CD14-positive monocyte (primary cell): ENCODE data around the gene SPAG7. TPM values are rescaled to one million over a fixed set of nuclear protein-coding genes. Genes with fewer than 3 reads are reported as not detected.
"Not testable (repeated sequence)": the region's sequence is repeated elsewhere in the genome, so short reads cannot be mapped to it uniquely, and the experiment has no call there.

Experiments used
- DNase-seq, 3 donors: peaks; one replicate each; pipeline ENCODE4 v3.0.0-alpha.2; 2011 to 2022
- H2AFZ ChIP-seq: 2 replicates; pipeline ENCODE4 v1.6.0; 2012; ENCODE audit warnings: mild to moderate bottlenecking, low read depth, low read length, inconsistent platforms; ENCODE audit not compliant: insufficient read depth, poor library complexity, severe bottlenecking
- H3K27ac ChIP-seq, 2 donors: 1 replicate in 1 of 2; 2 replicates in 1 of 2; pipeline ENCODE4 v1.5.1; 2012 to 2013; ENCODE audit warnings: low read length in 2 of 2, control low read depth in 1 of 2, inconsistent platforms in 1 of 2, low read depth in 1 of 2, mild to moderate bottlenecking in 1 of 2
- H3K27me3 ChIP-seq, 2 donors: one replicate each; pipeline versions ENCODE4 v1.6.0 to v1.6.1; 2011 to 2013; ENCODE audit warnings: low read length in 2 of 2; ENCODE audit not compliant: control insufficient read depth in 2 of 2, insufficient read depth in 2 of 2
- H3K36me3 ChIP-seq, 2 donors: replicated peaks in 1 of 2; 1 replicate in 1 of 2; 2 replicates in 1 of 2; pipeline versions ENCODE4 v1.5.1 to v1.6.1; 2012 to 2013; ENCODE audit warnings: low read length in 2 of 2, control low read depth in 1 of 2, inconsistent platforms in 1 of 2, mild to moderate bottlenecking in 1 of 2; ENCODE audit not compliant: insufficient read depth in 2 of 2, control insufficient read depth in 1 of 2
- H3K4me1 ChIP-seq, 2 donors: 1 replicate in 1 of 2; 2 replicates in 1 of 2; pipeline versions ENCODE4 v1.5.1 to v1.6.1; 2012 to 2013; ENCODE audit warnings: low read length in 2 of 2, control low read depth in 1 of 2, inconsistent platforms in 1 of 2, mild to moderate bottlenecking in 1 of 2, moderate library complexity in 1 of 2; ENCODE audit not compliant: insufficient read depth in 2 of 2, control insufficient read depth in 1 of 2
- H3K4me2 ChIP-seq: replicated peaks from 2 replicates; pipeline ENCODE3; 2012; ENCODE audit warnings: low read length, moderate library complexity, mild to moderate bottlenecking; ENCODE audit not compliant: poor library complexity, severe bottlenecking; ENCODE audit errors: extremely low read depth
- H3K4me3 ChIP-seq, 3 experiments: fragments of 200-600 bp in 1 of 3; sonication (generic) in 1 of 3; replicated peaks in 1 of 3; 1 replicate in 2 of 3; 2 replicates in 1 of 3; pipeline ENCODE4 v1.5.1; 2011 to 2013; ENCODE audit warnings: low read length in 3 of 3, mild to moderate bottlenecking in 3 of 3, control low read depth in 2 of 3, low read depth in 2 of 3, inconsistent platforms in 1 of 3, moderate library complexity in 1 of 3
- H3K79me2 ChIP-seq: 2 replicates; pipeline ENCODE4 v1.6.0; 2012; ENCODE audit warnings: mild to moderate bottlenecking, control low read depth, inconsistent platforms, low read length, moderate library complexity; ENCODE audit not compliant: insufficient read depth
- H3K9ac ChIP-seq: 2 replicates; pipeline ENCODE4 v1.6.0; 2017; ENCODE audit warnings: low read length, mild to moderate bottlenecking; ENCODE audit not compliant: insufficient read depth, poor library complexity, severe bottlenecking
- H3K9me3 ChIP-seq, 2 donors: replicated peaks in 1 of 2; 1 replicate in 1 of 2; 2 replicates in 1 of 2; pipeline versions ENCODE4 v1.5.1 to v1.6.1; 2012 to 2013; ENCODE audit warnings: low read length in 2 of 2, control low read depth in 1 of 2; ENCODE audit not compliant: control insufficient read depth in 1 of 2, insufficient read depth in 1 of 2
- H4K20me1 ChIP-seq: 2 replicates; pipeline ENCODE4 v1.6.0; 2012; ENCODE audit warnings: mild to moderate bottlenecking, low read length, control low read depth, moderate library complexity; ENCODE audit not compliant: insufficient read depth
- H3K27ac Mint-ChIP-seq, 7 donors: one replicate each; pipeline ENCODE4 v1.8.0; 2020; ENCODE audit warnings: mild to moderate bottlenecking in 7 of 7, mixed read lengths in 7 of 7, moderate library complexity in 6 of 7, inconsistent platforms in 2 of 7
- H3K27me3 Mint-ChIP-seq, 3 donors: one replicate each; pipeline ENCODE4 v1.8.0; 2021 to 2022; ENCODE audit warnings: low read depth in 3 of 3, mild to moderate bottlenecking in 3 of 3, mixed read lengths in 3 of 3, moderate library complexity in 3 of 3, inconsistent platforms in 1 of 3
- H3K36me3 Mint-ChIP-seq, 2 donors: one replicate each; pipeline ENCODE4 v1.8.0; 2020; ENCODE audit warnings: mixed read lengths in 2 of 2, inconsistent platforms in 1 of 2, mild to moderate bottlenecking in 1 of 2
- H3K4me1 Mint-ChIP-seq: one replicate; pipeline ENCODE4 v1.8.0; 2020; ENCODE audit warnings: mild to moderate bottlenecking, mixed read lengths
- H3K4me3 Mint-ChIP-seq, 2 donors: one replicate each; pipeline ENCODE4 v1.8.0; 2020; ENCODE audit warnings: mild to moderate bottlenecking in 2 of 2, mixed read lengths in 2 of 2, moderate library complexity in 1 of 2
- H3K9me3 Mint-ChIP-seq, 7 donors: one replicate each; pipeline ENCODE4 v1.8.0; 2020 to 2022; ENCODE audit warnings: mixed read lengths in 7 of 7, mild to moderate bottlenecking in 6 of 7, moderate library complexity in 6 of 7, inconsistent platforms in 2 of 7
- CTCF ChIP-seq: fragments of 200-600 bp; IDR thresholded peaks from one replicate; pipeline ENCODE4 v1.8.0; 2022; ENCODE audit warnings: antibody characterized with exemption, mild to moderate bottlenecking
- WGBS: methylation state at CpG from one replicate; pipeline ENCODE4 v1.1.5; 2013; ENCODE audit warnings: missing lambda C conversion rate; ENCODE audit not compliant: insufficient coverage; 5-methylcytosine and 5-hydroxymethylcytosine counted together
- intact Hi-C, 2 donors: fragments of 100-400 bp; cut with micrococcal nuclease; formaldehyde crosslinking; loops; one replicate each; pipeline versions ENCODE4 v1.15.0 to v1.15.1; 2023
- polyA plus RNA-seq, 3 donors: library from polyadenylated mRNA; depleted of rRNA in 1 of 3; unstranded in 2 of 3; stranded (reverse) in 1 of 3; fragments of 300-500 nt in 2 of 3; fragments of >200 nt in 1 of 3; fragmentation: Illumina TruSeq in 2 of 3; gene quantifications; 1 replicate in 2 of 3; 2 replicates in 1 of 3; pipeline ENCODE4 v1.2.3, GENCODE V29; 2012 to 2021

The SPAG7 gene
- polyA plus RNA-seq, 3 donors, result 75.6 to 96.7 (median 85.1) TPM

DNA sequence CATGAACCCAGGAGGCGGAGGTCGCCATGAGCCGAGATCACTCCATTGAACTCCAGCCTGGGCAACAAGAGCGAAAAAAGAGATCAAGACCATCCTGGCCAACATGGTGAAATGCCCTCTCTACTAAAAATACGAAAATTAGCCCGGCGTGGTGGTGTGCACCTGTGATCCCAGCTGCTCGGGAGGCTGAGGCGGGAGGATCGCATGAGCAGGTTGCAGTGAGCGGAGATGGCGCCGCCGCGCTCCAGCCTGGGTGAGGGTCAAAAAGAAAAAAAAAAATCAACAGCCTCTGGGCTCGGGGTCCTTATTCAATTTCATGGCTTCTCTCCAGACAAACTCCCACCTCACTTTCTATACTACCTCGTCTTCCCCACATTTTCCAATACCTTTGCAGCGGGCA lies 38.7 kb downstream of the SPAG7 start:
- Mint-ChIP-seq H3K36me3 (peaks cover 11 to 16% of the 10 kb centered on the region in 2 donors), H3K27ac (no peak overlapping the region), H3K4me1 (peaks cover 27% of the 10 kb centered on the region), H3K9me3 (no peaks in the 10 kb centered on the region), H3K4me3 (no peak overlapping the region), H3K27me3 (peaks cover 5 to 12% (median 9%) of the 10 kb centered on the region in 3 donors)
- Histone ChIP-seq H3K4me2 (no peak overlapping the region), H4K20me1 (no peaks in the 10 kb centered on the region), H3K79me2 (no peaks in the 10 kb centered on the region), H3K27me3 (no peaks in the 10 kb centered on the region), H3K9ac (no peak overlapping the region), H3K27ac (no peak overlapping the region), H3K4me3 (no peak overlapping the region), H2AFZ (no peak overlapping the region), H3K36me3 (no peaks in the 10 kb centered on the region), H3K9me3 (no peaks in the 10 kb centered on the region), H3K4me1 (peaks cover 23% of the 10 kb centered on the region in 2 donors)
- no peak for TF ChIP-seq CTCF
- DNase-seq, result no peak
- WGBS, result 98% methylated on average over 15 of the region's 18 CpGs
- intact Hi-C loops, result no loop called here

DNA sequence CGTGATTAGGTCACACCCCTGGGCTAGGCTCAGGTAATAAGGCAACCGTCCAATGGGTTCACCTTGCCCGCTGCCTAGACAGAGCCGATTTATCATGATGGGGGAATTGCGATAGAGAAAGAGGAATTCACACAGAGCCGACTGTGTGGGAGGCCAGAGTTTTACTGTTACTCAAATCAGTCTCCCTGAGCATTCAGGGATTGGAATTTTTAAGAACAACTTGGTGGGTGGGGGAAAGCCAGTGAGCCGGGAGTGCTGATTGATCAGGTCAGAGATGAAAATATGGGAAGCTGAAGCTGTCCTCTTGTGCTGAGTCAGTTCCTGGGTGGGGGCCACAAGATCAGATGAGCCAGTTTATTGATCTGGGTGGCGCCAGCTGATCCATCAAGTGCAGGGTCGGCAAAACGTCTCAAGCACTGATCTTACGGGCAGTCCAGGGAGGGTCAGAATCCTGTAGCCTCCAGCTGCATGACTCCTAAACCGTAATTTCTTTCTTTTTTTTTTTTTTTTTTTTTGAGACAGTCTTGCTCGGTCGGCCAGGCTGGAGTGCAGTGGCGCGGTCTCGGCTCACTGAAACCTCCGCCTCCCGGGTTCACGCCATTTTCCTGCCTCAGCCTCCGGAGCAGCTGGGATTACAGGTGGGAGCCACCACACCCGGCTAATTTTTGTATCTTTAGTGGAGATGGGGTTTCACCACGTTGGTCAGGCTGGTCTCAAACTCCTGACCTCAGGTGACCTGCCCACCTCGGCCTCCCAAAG lies 40.9 kb downstream of the SPAG7 start:
- H3K9me3 ChIP-seq, H3K79me2 ChIP-seq, H3K27me3 Mint-ChIP-seq, H3K27me3 ChIP-seq, H4K20me1 ChIP-seq, H3K4me3 Mint-ChIP-seq, H3K9ac ChIP-seq, DNase-seq, H3K4me3 ChIP-seq, H3K27ac Mint-ChIP-seq, H3K4me1 ChIP-seq, H3K27ac ChIP-seq, H3K9me3 Mint-ChIP-seq, H3K36me3 ChIP-seq, H2AFZ ChIP-seq, H3K4me1 Mint-ChIP-seq, H3K4me2 ChIP-seq, intact Hi-C loops: not testable (repeated sequence)
- H3K36me3 Mint-ChIP-seq, result peaks cover 11 to 16% of the 10 kb centered on the region in 2 donors
- 95% methylated on average over 12 of the region's 24 CpGs for WGBS
